SW 1271 (cell line): ENCODE data around the gene IL12A.

Experiments
- DNase-seq, 2 experiments: peaks; one replicate each; lab custom pipeline; 2025; lab: John Stamatoyannopoulos, UW

IL12A gene

GRCh38 chr3:159989973-159990846 is 1.6 kb downstream of the IL12A start:
- no peak for DNase-seq

DNA sequence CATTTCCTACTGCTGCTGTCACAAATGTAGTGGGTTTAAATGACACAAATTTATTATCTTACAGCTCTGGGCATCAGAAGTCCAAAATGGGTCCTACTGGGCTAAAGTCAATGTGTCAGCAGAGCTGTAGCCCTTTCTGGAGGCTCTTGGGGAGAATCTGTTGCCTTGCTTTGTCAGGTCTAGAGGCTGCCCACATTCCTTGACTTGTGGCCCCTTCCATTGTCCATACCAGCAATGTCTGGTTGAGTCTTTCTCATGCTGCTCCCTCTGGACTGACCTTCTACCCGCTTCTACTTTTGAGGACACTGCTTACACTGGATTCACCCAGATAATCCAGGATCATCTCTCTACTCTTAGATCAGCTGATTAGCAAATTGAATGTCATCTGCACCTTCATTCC is 3.0 kb downstream of the IL12A start:
- no peak for DNase-seq

- DNase-seq: no peak
Observed at GRCh38 chr3:159992589-159992988, 4.0 kb downstream of the IL12A start.

GRCh38 chr3:159994182-159994581 is 5.5 kb downstream of the IL12A start:
- DNase-seq: no peak

- DNase-seq: no peak
Observed at GRCh38 chr3:159995091-159995490, 6.5 kb downstream of the IL12A start.

DNA sequence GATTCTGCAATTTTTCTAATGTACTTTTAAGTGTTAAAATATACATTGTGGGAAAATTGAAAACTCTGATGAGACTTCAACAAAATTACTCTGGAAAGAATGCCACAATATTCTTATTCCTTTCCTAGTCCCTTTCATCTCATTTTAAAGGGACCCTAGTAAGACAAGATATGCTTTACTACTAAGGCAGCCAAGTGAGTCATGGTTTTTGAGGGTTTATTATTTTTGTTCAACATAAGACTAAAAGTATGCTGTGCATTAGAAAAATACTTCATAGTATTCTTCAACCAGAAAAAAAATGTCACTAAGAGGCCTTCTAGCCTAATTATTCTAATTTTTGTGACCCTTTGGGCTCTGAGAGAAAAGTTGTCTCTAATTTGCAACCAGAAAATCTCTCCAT is 7.4 kb downstream of the IL12A start:
- DNase-seq: no peak

DNA sequence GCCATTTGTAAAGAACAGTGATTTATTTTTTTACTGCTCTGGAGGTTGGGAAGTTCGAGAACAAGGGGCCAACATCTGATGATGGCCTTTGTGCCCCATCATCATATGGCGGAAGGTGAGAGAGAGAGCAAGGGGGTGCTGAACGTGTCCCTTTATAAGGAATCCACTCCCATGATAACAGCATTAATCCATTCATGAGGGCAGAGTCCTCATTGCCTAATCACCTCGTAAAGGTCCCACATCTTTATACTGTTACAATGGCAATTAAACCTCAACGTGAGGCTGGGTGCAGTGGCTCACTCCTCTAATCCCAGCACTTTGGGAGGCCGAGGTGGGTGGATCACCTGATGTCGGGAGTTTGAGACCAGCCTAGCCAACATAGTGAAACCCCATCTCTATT is 8.3 kb downstream of the IL12A start:
- no peak for DNase-seq

DNA sequence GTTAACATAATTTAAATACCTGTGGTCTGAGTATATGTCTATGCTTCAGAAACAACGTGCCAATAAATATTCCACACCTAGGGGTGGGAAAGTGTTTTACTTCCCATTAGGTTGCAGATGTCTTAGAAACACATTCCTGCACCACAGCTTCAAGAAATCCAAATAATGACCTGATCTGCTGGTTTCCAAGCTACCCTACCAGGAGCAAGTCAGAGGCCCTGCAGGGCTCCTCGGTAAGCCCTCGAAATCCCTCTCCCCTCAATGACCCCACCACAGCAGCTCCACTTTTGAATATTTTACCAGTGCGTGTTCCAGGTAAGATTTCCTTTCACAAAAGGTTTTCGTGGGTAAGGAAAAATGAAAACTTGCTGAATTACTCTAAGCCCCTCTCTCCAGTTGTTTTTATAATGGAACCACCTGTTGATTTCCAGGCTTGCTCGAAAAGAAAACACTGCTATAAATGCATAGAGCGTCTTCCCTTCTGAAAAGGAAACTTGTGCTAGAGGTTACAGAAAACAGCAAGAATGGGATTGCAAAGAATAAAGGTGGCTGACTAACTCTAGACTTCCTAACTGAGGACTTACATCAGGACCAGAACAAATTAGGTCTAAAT is 12.6 kb downstream of the IL12A start:
- no peak for DNase-seq

- no peak for DNase-seq
Observed at GRCh38 chr3:160001850-160002623, 13.4 kb downstream of the IL12A start.

DNA sequence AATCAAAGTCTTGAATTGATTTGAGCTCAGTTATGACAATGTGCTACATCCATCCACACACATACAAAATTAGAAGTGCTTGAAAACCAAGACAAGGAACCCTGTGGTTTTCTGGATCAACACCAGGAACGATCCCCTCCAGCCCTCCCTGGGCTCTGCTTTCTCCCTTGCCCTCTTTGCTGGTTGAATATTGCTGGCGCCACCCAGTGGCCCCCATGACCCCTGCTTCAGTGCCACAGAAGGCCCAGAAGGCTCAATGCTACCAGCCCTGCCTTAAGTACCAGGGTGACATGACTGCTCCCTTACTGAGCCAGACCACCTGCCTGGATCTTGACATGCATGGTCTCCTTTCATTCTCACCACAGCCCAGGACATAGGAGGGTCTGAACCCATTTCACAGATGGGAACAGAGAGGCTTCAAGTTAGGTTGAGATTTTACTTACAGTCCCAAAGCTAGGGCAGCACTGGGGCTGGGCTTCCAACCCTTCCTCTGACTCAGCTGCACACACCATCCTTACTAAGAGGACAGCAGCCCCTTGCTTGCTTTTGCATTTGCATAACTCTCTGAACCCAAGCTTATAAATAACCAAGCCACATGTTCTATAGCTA is 15.0 kb downstream of the IL12A start:
- DNase-seq: peak in 1 of 2 experiments; percentile 51

- no peak for DNase-seq
Observed at GRCh38 chr3:160005004-160005403, 16.4 kb downstream of the IL12A start.

- DNase-seq: peak; percentile 44 to 75
Observed at GRCh38 chr3:160006282-160007163, 17.9 kb downstream of the IL12A start.

GRCh38 chr3:160008961-160009360 is 20.3 kb downstream of the IL12A start:
- no peak for DNase-seq

- no peak for DNase-seq
Observed at GRCh38 chr3:160009525-160009924, 20.9 kb downstream of the IL12A start.

GRCh38 chr3:160010578-160010977 is 21.9 kb downstream of the IL12A start:
- no peak for DNase-seq

GRCh38 chr3:160012108-160012507 is 23.5 kb downstream of the IL12A start:
- no peak for DNase-seq

DNA sequence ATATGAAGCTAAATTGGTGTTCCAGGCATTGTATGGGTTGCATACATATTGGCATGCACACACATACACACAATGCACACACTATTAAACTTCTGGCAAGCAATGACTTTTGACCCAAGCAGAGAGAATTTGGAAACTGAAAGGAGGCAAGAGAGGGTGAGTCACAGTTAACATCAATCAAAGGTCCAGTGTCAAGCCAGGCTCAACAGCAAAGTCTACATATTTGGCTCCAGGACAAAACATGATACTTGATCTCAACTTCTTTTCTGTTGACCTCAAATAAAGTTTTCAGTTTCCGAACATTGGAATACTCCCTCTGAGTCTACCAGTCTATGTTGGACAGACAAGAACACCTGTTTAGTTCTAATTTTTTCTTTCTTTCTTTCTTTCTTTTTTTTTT is 28.3 kb downstream of the IL12A start:
- DNase-seq: no peak

DNA sequence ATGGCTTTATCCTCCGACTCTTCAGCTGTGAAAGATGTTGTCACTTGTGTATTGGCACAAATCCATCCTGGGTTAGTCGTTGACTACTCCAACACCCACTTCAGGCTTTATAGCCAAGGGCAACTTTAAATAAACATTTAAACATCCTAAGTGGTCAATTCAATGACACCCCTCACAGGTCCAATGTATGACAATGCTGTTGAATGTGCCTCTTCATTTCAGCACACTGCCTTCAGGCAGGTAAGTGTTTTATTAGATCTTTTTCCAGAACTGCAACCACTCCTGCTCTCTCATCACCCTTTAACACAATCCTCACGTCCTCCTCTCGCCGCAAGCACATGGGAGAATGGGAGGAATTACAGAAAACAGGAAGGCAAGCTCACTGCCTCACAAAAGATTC is 30.3 kb downstream of the IL12A start:
- no peak for DNase-seq

GRCh38 chr3:160020057-160020711 is 31.5 kb downstream of the IL12A start:
- no peak for DNase-seq

GRCh38 chr3:160022068-160022467 is 33.4 kb downstream of the IL12A start:
- no peak for DNase-seq

GRCh38 chr3:160023476-160023875 is 34.8 kb downstream of the IL12A start:
- DNase-seq: no peak
